ENCODE data around the gene RSRC1. TPM values are rescaled to one million over a fixed set of nuclear protein-coding genes. Genes with fewer than 3 reads are reported as not detected.
A peak's percentile ranks its signal among the peaks of the same experiment; 100 is the strongest.

The RSRC1 gene
- total RNA-seq, 1 experiment from 2014 or later, result 35.8 TPM

DNA sequence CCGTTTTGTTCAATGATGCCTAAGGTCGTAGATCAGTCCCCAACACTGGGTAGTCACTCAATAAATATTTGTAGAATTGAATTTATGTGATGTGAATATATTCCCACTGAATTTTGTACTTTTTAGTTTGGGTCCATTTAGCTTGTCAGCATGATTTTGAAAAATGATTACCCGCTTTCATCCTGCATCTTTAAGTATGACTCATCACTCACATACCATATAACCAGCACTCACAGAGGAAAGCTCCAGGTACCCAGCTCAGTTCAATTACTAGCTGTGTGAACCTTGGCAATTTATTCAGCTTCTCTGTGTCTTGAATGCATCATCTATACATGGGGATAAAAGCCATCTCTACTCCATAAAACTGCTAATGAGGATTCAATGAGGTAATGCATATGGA lies 458.9 kb downstream of the RSRC1 start:
- no peaks in the 10 kb centered on the region for H3K9me3 Mint-ChIP-seq (ENCODE audit: unreplicated experiment)
- peaks cover 6% of the 10 kb centered on the region for H3K4me1 Mint-ChIP-seq (ENCODE audit: insufficient read depth, unreplicated experiment)
- TF ChIP-seq, protein P1, sequence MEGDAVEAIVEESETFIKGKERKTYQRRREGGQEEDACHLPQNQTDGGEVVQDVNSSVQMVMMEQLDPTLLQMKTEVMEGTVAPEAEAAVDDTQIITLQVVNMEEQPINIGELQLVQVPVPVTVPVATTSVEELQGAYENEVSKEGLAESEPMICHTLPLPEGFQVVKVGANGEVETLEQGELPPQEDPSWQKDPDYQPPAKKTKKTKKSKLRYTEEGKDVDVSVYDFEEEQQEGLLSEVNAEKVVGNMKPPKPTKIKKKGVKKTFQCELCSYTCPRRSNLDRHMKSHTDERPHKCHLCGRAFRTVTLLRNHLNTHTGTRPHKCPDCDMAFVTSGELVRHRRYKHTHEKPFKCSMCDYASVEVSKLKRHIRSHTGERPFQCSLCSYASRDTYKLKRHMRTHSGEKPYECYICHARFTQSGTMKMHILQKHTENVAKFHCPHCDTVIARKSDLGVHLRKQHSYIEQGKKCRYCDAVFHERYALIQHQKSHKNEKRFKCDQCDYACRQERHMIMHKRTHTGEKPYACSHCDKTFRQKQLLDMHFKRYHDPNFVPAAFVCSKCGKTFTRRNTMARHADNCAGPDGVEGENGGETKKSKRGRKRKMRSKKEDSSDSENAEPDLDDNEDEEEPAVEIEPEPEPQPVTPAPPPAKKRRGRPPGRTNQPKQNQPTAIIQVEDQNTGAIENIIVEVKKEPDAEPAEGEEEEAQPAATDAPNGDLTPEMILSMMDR (IDR thresholded peaks at IDR 0.05; ENCODE audit: unreplicated experiment), result no peak
- ChIA-PET POLR2A (no interaction called here), CTCF (interaction anchor here (0.7 to 3.5 kb wide), 7 partner anchors 15 to 1039 kb away, joined by 3 to 20 read pairs (median 4); partner anchors contain the start of genes GFM1 and LXN)
- H3K4me3 Mint-ChIP-seq (ENCODE audit: unreplicated experiment), result no peak overlapping the region
- DNase-seq (ENCODE audit: unreplicated experiment), result peak; percentile 18
- intact Hi-C loops (cut with micrococcal nuclease), result no loop called here
- H3K36me3 Mint-ChIP-seq (ENCODE audit: insufficient read depth, unreplicated experiment), result no peaks in the 10 kb centered on the region
- no peaks in the 10 kb centered on the region for H3K27me3 Mint-ChIP-seq (ENCODE audit: insufficient read depth, unreplicated experiment)
- no TSS peak for BruUV-seq (replicated peaks)
- H3K27ac Mint-ChIP-seq (ENCODE audit: low read depth, unreplicated experiment), result no peak overlapping the region

GRCh38 chr3:158569794-158570193 lies 459.9 kb downstream of the RSRC1 start:
- H3K27me3 Mint-ChIP-seq (ENCODE audit: insufficient read depth, unreplicated experiment), result no peaks in the 10 kb centered on the region
- H3K4me3 Mint-ChIP-seq (ENCODE audit: unreplicated experiment), result no peak overlapping the region
- BruUV-seq (replicated peaks), result no TSS peak
- intact Hi-C loops (cut with micrococcal nuclease), result loop anchor here (2.0 kb wide), 1 partner anchor 75 kb away; the partner anchor contains the start of gene GFM1
- TF ChIP-seq, protein P1 (IDR thresholded peaks at IDR 0.05; ENCODE audit: unreplicated experiment), result no peak
- no peak for DNase-seq (ENCODE audit: unreplicated experiment)
- H3K27ac Mint-ChIP-seq (ENCODE audit: low read depth, unreplicated experiment), result peak overlapping the region; percentile 98
- H3K9me3 Mint-ChIP-seq (ENCODE audit: unreplicated experiment), result no peaks in the 10 kb centered on the region
- H3K4me1 Mint-ChIP-seq (ENCODE audit: insufficient read depth, unreplicated experiment), result peaks cover 6% of the 10 kb centered on the region
- no peaks in the 10 kb centered on the region for H3K36me3 Mint-ChIP-seq (ENCODE audit: insufficient read depth, unreplicated experiment)
- ChIA-PET POLR2A (interaction anchor here (1.2 to 2.3 kb wide), 2 partner anchors 75 to 833 kb away, joined by 3 to 18 read pairs; partner anchors contain the start of gene GFM1), CTCF (interaction anchor here (1.2 to 3.5 kb wide), 4 partner anchors 31 to 1037 kb away, joined by 4 to 20 read pairs (median 10); partner anchors contain the start of gene GFM1)

DNA sequence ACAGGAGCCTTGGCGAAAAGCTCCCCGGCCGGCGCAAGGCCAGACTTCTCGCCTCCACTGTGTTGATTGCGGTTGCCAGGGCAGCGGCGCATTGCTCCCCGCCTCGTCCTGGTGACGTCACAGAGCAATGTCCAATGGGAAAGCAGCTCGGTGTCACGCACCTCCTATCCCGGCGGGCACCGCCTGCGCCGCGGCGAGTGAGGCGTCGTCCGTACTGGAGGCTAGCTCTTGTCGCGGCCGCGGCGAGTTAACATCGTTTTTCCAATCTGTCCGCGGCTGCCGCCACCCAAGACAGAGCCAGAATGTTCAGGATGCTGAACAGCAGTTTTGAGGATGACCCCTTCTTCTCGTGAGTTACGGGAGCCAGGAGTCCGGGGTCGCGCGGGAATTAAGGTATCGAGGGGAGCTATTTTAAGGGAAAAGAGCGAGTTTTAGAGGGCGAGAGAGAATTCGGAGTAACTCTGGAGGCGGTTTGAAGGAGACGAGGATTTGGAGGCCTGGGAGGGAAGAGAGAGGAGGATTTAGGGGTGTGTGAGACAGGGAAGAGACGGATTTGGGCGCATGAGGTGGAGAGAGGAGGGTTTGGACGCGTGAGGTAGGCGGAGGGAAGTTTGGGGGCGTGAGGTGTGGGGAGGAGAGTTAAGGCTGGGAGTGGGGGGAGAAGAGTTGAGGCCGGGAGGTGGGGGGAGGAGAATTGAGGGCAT lies 461.3 kb downstream of the RSRC1 start, which contains the start of gene MLF1:
Gene MLF1 (plus strand): TSS at position 196 of the 704 bp plus-strand sequence. CDS start 107 bp downstream, at position 303.
- POLR2A ChIA-PET, result interaction anchor here (0.6 to 2.3 kb wide), 12 partner anchors 9 to 1423 kb away, joined by 3 to 18 read pairs (median 3); partner anchors contain the start of gene GFM1

More for the DNA sequence above, 461.3 kb downstream of the RSRC1 start, which contains the start of gene MLF1:
- TF ChIP-seq, protein P1 (IDR thresholded peaks at IDR 0.05; ENCODE audit: unreplicated experiment), result no peak
- CTCF ChIA-PET, result interaction anchor here (0.7 to 3.5 kb wide), 8 partner anchors 12 to 1408 kb away, joined by 3 to 20 read pairs (median 3); partner anchors contain the start of gene GFM1
- intact Hi-C loops (cut with micrococcal nuclease), result loop anchor here (2.0 kb wide), 1 partner anchor 74 kb away; the partner anchor contains the start of gene GFM1
- no TSS peak for BruUV-seq (replicated peaks)
- DNase-seq (ENCODE audit: unreplicated experiment), result peak; percentile 96
- peaks cover 6% of the 10 kb centered on the region for H3K4me1 Mint-ChIP-seq (ENCODE audit: insufficient read depth, unreplicated experiment)
- H3K27me3 Mint-ChIP-seq (ENCODE audit: insufficient read depth, unreplicated experiment), result no peaks in the 10 kb centered on the region
- peak within 1 kb of the TSS; percentile 98 for H3K27ac Mint-ChIP-seq (ENCODE audit: low read depth, unreplicated experiment)
- H3K4me3 Mint-ChIP-seq (ENCODE audit: unreplicated experiment), result peak within 1 kb of the TSS; percentile 96
- no peaks in the 10 kb centered on the region for H3K36me3 Mint-ChIP-seq (ENCODE audit: insufficient read depth, unreplicated experiment)
- H3K9me3 Mint-ChIP-seq (ENCODE audit: unreplicated experiment), result no peaks in the 10 kb centered on the region
